Smooth muscle cell (in vitro differentiated cells): ENCODE measurements around the gene COL25A1. TPM values are rescaled to one million over a fixed set of nuclear protein-coding genes. Genes with fewer than 3 reads are reported as not detected.

Source experiments
- DNase-seq: peaks from one replicate; lab custom pipeline; 2025; ENCODE audit not compliant: unreplicated experiment; lab: John Stamatoyannopoulos, UW
- H2AFZ ChIP-seq: fragments of 200-600 bp; sonication (generic); 2 replicates; pipeline ENCODE4 v1.6.0; 2016; ENCODE audit warnings: antibody characterized with exemption, low read depth, mild to moderate bottlenecking
- H3F3A ChIP-seq: fragments of 200-600 bp; sonication (generic); 2 replicates; pipeline ENCODE4 v1.6.0; 2017; ENCODE audit warnings: antibody characterized with exemption, low read depth
- H3K27ac ChIP-seq: fragments of 200-600 bp; sonication (generic); 2 replicates; pipeline ENCODE4 v1.5.1; 2016; ENCODE audit warnings: low read depth, mild to moderate bottlenecking
- H3K27me3 ChIP-seq: fragments of 200-600 bp; sonication (generic); 2 replicates; pipeline ENCODE4 v1.6.1; 2016; ENCODE audit warnings: low read depth, mild to moderate bottlenecking
- H3K36me3 ChIP-seq: fragments of 200-600 bp; sonication (generic); 2 replicates; pipeline ENCODE4 v1.5.1; 2016; ENCODE audit warnings: low read depth
- H3K4me1 ChIP-seq: fragments of 200-600 bp; sonication (generic); 2 replicates; pipeline ENCODE4 v1.5.1; 2016; ENCODE audit warnings: low read depth
- H3K4me2 ChIP-seq: fragments of 200-600 bp; sonication (generic); 2 replicates; pipeline ENCODE4 v1.6.0; 2016; ENCODE audit warnings: mild to moderate bottlenecking
- H3K4me3 ChIP-seq: fragments of 200-600 bp; sonication (generic); 2 replicates; pipeline ENCODE4 v1.5.1; 2016; ENCODE audit warnings: mild to moderate bottlenecking
- H3K79me2 ChIP-seq: fragments of 200-600 bp; sonication (generic); 2 replicates; pipeline ENCODE4 v1.6.0; 2016; ENCODE audit warnings: low read depth, mild to moderate bottlenecking
- H3K9ac ChIP-seq: fragments of 200-600 bp; sonication (generic); 2 replicates; pipeline ENCODE4 v1.6.0; 2016; ENCODE audit warnings: low read depth
- H3K9me3 ChIP-seq: fragments of 200-600 bp; sonication (generic); replicated peaks from 2 replicates; pipeline ENCODE4 v1.5.1; 2016; ENCODE audit warnings: low read depth
- H4K20me1 ChIP-seq: fragments of 200-600 bp; sonication (generic); 2 replicates; pipeline ENCODE4 v1.6.0; 2016; ENCODE audit warnings: low read depth
- CTCF ChIP-seq: fragments of 200-600 bp; sonication (generic); IDR thresholded peaks from 2 replicates; pipeline ENCODE4 v1.5.1; 2017; ENCODE audit warnings: borderline replicate concordance, mild to moderate bottlenecking, antibody characterized with exemption; ENCODE audit not compliant: insufficient read depth, poor library complexity, severe bottlenecking
- WGBS: methylation state at CpG from one replicate; pipeline ENCODE4 v1.1.7; 2016; ENCODE audit warnings: low lambda C conversion rate; 5-methylcytosine and 5-hydroxymethylcytosine counted together
- polyA plus RNA-seq: library from polyadenylated mRNA; unstranded; fragments of >200 nt; fragmentation: Nextera tagmentation; extraction: Ambion mirVana; gene quantifications from 2 replicates; pipeline ENCODE4 v1.2.1, GENCODE V29; 2016
- total RNA-seq: library from RNA; depleted of rRNA; stranded (reverse); fragments of >200 nt; gene quantifications from 2 replicates; pipeline ENCODE4 v1.2.3, GENCODE V29; 2014

COL25A1 gene
- total RNA-seq (4.7 and 16.7 TPM in 2 replicates), polyA plus RNA-seq (2.8 and 2.9 TPM in 2 replicates)

- under 1% methylated on average over 61 of the region's 76 CpGs for WGBS
- Histone ChIP-seq H3K9me3 (no peaks in the 10 kb centered on the region), H3K27ac (no peak within 1 kb of the TSS), H3K36me3 (no peaks in the 10 kb centered on the region), H3K27me3 (peaks cover 32% of the 10 kb centered on the region), H3K4me2 (peak within 1 kb of the TSS; percentile 99), H3K9ac (no peak within 1 kb of the TSS), H2AFZ (peak within 1 kb of the TSS; percentile 98), H4K20me1 (no peaks in the 10 kb centered on the region), H3K4me3 (peak within 1 kb of the TSS; percentile 68), H3K4me1 (no peaks in the 10 kb centered on the region), H3K79me2 (no peaks in the 10 kb centered on the region), H3F3A (no peaks in the 10 kb centered on the region)
- peak; percentile 34 for DNase-seq
- no peak for TF ChIP-seq CTCF
Measured at GRCh38 chr4:109302361-109303139, at the start of gene COL25A1. Gene COL25A1, minus strand, starts transcription at chr4:109302658.

- no peak for TF ChIP-seq CTCF
- Histone ChIP-seq H4K20me1 (no peaks in the 10 kb centered on the region), H3K79me2 (no peaks in the 10 kb centered on the region), H3K4me3 (no peak overlapping the region), H3K36me3 (no peaks in the 10 kb centered on the region), H3K4me2 (no peak overlapping the region), H3K4me1 (no peaks in the 10 kb centered on the region), H3K27ac (no peak overlapping the region), H3K9me3 (no peaks in the 10 kb centered on the region), H3F3A (no peaks in the 10 kb centered on the region), H3K9ac (no peak overlapping the region), H3K27me3 (peaks cover 10% of the 10 kb centered on the region), H2AFZ (no peak overlapping the region)
- 90% methylated on average over 1 of the region's 1 CpG for WGBS
- no peak for DNase-seq
Measured at GRCh38 chr4:109350121-109350520, 47.7 kb upstream of the COL25A1 start.

GRCh38 chr4:109334129-109335105 is 32.0 kb upstream of the COL25A1 start:
- Histone ChIP-seq H4K20me1 (no peaks in the 10 kb centered on the region), H3K36me3 (no peaks in the 10 kb centered on the region), H3K4me1 (no peaks in the 10 kb centered on the region), H3K79me2 (no peaks in the 10 kb centered on the region), H3K27ac (no peak overlapping the region), H3K4me3 (no peak overlapping the region), H3K9me3 (no peaks in the 10 kb centered on the region), H3K9ac (no peak overlapping the region), H2AFZ (no peak overlapping the region), H3K4me2 (no peak overlapping the region), H3K27me3 (no peaks in the 10 kb centered on the region), H3F3A (no peaks in the 10 kb centered on the region)
- WGBS = 76% methylated on average over 10 of the region's 10 CpGs
- TF ChIP-seq CTCF = no peak
- DNase-seq = no peak
